Activated naive CD4-positive, alpha-beta T cell treated with anti-CD3 and anti-CD28 coated beads, Interleukin-2, amount 50 U/mL, for 16 hours (primary cell): ENCODE results near the gene HLA-DRA.

Experiments
- DNase-seq: peaks from one replicate; pipeline ENCODE4 v3.0.0-alpha.2; 2020

Gene HLA-DRA

DNA sequence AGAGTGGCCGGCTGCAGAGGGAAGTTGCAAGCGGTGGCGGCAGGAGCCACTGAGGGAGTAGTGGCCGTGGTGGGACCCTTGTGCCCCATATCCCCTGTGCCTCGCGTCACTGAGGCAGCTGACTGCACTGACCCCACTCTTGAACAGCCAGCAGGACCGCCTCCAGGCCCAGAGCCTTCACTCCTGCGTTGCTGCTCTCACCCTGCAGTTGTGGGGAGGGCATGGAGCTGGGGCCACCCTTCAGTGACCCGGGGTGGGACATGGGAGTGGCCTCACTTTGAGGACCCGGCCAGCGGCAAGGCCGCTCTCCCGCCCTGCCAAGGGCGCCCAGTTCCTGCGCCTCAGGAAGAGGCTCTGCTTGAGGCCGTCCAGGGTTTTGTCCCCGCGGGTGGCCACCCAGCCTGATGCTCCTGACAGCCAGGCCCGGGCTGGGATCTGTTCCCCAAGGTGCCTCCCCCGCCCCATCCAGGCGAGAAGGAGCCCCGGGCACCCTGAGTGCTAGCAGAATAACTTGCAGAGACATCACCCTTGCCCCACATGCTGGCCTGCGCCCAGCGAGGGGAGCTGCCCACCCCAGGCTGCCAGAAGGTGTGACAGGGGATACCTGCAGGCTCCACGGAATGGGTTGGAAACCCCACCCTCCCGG is 44.4 kb downstream of the HLA-DRA start:
- no peak for DNase-seq

DNA sequence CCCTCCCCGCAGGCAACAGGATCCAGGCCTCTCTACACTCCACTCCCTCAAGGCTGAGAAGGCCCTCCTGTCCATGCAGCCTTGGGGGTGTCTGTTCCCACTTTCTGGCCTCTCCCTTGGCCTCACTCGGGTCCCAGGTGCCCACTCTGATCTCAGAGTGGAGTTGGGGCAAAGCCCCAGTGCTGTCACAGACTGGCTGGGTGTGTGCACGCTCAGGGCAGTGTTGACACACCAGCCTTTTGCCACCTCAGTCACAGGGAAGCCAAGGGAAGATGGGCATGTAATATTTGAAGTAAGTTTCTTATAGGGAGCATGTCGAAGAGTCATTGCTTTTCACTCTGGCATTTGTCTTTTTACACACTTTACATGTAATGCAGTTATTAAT is 44.9 kb downstream of the HLA-DRA start:
- no peak for DNase-seq

DNA sequence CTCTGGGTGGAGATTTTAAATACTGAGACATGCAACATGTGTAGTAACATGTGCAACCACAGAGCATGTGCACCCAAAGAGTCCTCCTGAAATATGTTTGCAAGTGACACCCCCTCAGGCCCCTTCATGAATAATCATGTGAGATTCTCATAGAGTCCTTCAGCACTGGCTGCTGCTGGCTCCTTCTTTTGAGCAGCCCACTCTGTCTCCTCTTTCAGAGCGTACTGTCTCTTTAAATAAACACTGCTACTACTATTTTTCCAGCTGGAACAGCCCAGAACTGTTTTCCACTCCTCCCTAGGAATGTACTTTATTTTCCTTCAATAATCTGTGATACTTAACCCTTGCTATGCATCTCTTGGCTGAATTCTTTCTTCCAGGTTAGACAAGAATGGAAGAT is 48.4 kb downstream of the HLA-DRA start:
- no peak for DNase-seq

DNA sequence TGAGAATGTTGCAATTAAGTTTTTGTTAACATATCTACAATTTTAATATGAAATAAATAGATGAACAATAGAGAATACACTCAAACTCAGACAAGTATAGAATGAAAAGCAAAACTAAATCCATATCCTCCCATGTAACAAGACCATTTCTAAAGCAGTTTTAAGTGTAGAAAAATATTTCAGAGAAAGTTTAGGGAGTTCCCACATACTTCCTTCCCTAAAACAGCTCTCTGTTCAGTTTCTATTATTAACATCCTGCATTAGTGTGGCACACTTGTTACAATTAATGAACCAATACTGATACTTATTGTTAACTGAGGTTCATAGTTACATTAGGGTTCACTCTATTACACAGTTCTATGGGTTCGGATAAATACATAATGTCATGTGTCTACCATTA is 52.0 kb downstream of the HLA-DRA start:
- DNase-seq = no peak

DNA sequence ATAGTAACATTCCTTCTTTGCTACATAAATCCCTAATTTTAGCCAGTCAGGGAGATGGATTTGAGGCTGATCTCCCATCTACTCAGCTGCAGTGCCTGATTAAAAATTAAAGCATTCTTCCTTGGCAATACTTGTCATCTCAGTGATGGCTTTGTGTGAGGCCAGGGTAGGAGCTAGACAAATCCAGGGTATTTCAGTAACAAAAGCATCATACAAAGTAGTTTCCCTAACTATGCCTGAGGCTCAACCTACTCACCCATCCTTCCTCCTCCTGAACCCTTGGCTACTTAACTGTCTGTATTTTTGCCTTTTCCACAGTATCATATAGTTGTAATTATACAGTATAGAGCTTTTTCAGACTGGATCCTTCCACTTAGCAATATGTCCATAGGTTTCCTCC is 52.7 kb downstream of the HLA-DRA start:
- DNase-seq = no peak
